Nephron (organoid): ENCODE data around the gene PPP2R2C.

ENCODE experiments used
- H3K27ac Mint-ChIP-seq, 3 experiments: 2 replicates each; pipeline ENCODE4 v1.8.0; 2020; ENCODE audit warnings: mixed read lengths in 3 of 3, mild to moderate bottlenecking in 2 of 3, moderate library complexity in 1 of 3
- H3K27me3 Mint-ChIP-seq: 2 replicates; pipeline ENCODE4 v1.8.0; 2021; ENCODE audit warnings: low read depth, mild to moderate bottlenecking, moderate library complexity, mixed read lengths
- H3K36me3 Mint-ChIP-seq: 2 replicates; pipeline ENCODE4 v1.8.0; 2020; ENCODE audit warnings: low read depth, mixed read lengths
- H3K4me1 Mint-ChIP-seq: 2 replicates; pipeline ENCODE4 v1.8.0; 2020; ENCODE audit warnings: mixed read lengths
- H3K4me3 Mint-ChIP-seq, 3 experiments: 2 replicates each; pipeline ENCODE4 v1.8.0; 2020; ENCODE audit warnings: mild to moderate bottlenecking in 3 of 3, mixed read lengths in 3 of 3, moderate library complexity in 2 of 3
- H3K9me3 Mint-ChIP-seq: 2 replicates; pipeline ENCODE4 v1.8.0; 2020; ENCODE audit warnings: mixed read lengths
- CTCF ChIP-seq, 3 experiments: fragments of 200-600 bp; sonication (generic); IDR thresholded peaks; one replicate each; pipeline ENCODE4 v1.5.0; 2021; ENCODE audit warnings: antibody characterized with exemption in 3 of 3; ENCODE audit not compliant: unreplicated experiment in 3 of 3

Gene PPP2R2C

GRCh38 chr4:6341696-6342095 is 130.7 kb downstream of the PPP2R2C start:
- Mint-ChIP-seq H3K4me3 (no peak overlapping the region), H3K27ac (no peak overlapping the region), H3K36me3 (no peaks in the 10 kb centered on the region), H3K4me1 (peaks cover 11% of the 10 kb centered on the region), H3K27me3 (peaks cover 51% of the 10 kb centered on the region), H3K9me3 (no peaks in the 10 kb centered on the region)
- no peak for TF ChIP-seq CTCF (IDR thresholded peaks at IDR 0.05; ENCODE audit: unreplicated experiment in 3 of 3)

- Mint-ChIP-seq H3K36me3 (no peaks in the 10 kb centered on the region), H3K27me3 (peaks cover 50% of the 10 kb centered on the region), H3K9me3 (no peaks in the 10 kb centered on the region), H3K4me1 (peaks cover 11% of the 10 kb centered on the region), H3K27ac (no peak overlapping the region), H3K4me3 (no peak overlapping the region)
- TF ChIP-seq CTCF (IDR thresholded peaks at IDR 0.05; ENCODE audit: unreplicated experiment in 3 of 3): no peak
These were observed 131.9 kb downstream of the PPP2R2C start for GRCh38 chr4:6340446-6341015.

GRCh38 chr4:6339818-6340445 is 132.5 kb downstream of the PPP2R2C start:
- no peak for TF ChIP-seq CTCF (IDR thresholded peaks at IDR 0.05; ENCODE audit: unreplicated experiment in 3 of 3)
- no peaks in the 10 kb centered on the region for H3K36me3 Mint-ChIP-seq
- H3K4me1 Mint-ChIP-seq: peaks cover 11% of the 10 kb centered on the region
- no peak overlapping the region for H3K27ac Mint-ChIP-seq
- H3K27me3 Mint-ChIP-seq: peaks cover 56% of the 10 kb centered on the region
- peaks cover under 1% of the 10 kb centered on the region for H3K9me3 Mint-ChIP-seq
- no peak overlapping the region for H3K4me3 Mint-ChIP-seq

- Mint-ChIP-seq H3K27me3 (peaks cover 63% of the 10 kb centered on the region), H3K4me3 (no peak overlapping the region), H3K36me3 (no peaks in the 10 kb centered on the region), H3K9me3 (peaks cover 2% of the 10 kb centered on the region), H3K27ac (no peak overlapping the region), H3K4me1 (peaks cover 11% of the 10 kb centered on the region)
- no peak for TF ChIP-seq CTCF (IDR thresholded peaks at IDR 0.05; ENCODE audit: unreplicated experiment in 3 of 3)
These were observed 133.2 kb downstream of the PPP2R2C start for GRCh38 chr4:6338951-6339817.

- Mint-ChIP-seq H3K4me3 (no peak overlapping the region), H3K27ac (no peak overlapping the region), H3K36me3 (no peaks in the 10 kb centered on the region), H3K27me3 (peaks cover 71% of the 10 kb centered on the region), H3K4me1 (peaks cover 11% of the 10 kb centered on the region), H3K9me3 (peaks cover 2% of the 10 kb centered on the region)
- TF ChIP-seq CTCF (IDR thresholded peaks at IDR 0.05; ENCODE audit: unreplicated experiment in 3 of 3): no peak
These were observed 134.1 kb downstream of the PPP2R2C start for GRCh38 chr4:6338175-6338950.
